Breast epithelium (tissue), 4 donors: ENCODE measurements around the gene FPGS. TPM values are rescaled to one million over a fixed set of nuclear protein-coding genes. Genes with fewer than 3 reads are reported as not detected.

ENCODE experiments used
- DNase-seq, 2 donors: peaks; one replicate each; pipeline ENCODE4 v3.0.0-alpha.2; 2019; ENCODE audit warnings: low spot score in 2 of 2
- H3K27ac ChIP-seq, 2 donors: fragments of 200-600 bp; sonication (generic) in 1 of 2; one replicate each; pipeline ENCODE4 v1.5.1; 2016 to 2019; ENCODE audit warnings: mild to moderate bottlenecking in 1 of 2
- H3K27me3 ChIP-seq, 2 donors: fragments of 200-600 bp; sonication (generic) in 1 of 2; one replicate each; pipeline versions ENCODE4 v1.5.1 to v1.6.0; 2017 to 2019; ENCODE audit warnings: control low read depth in 1 of 2, mild to moderate bottlenecking in 1 of 2
- H3K36me3 ChIP-seq: fragments of 200-600 bp; one replicate; pipeline ENCODE4 v1.5.1; 2019
- H3K4me1 ChIP-seq, 2 donors: fragments of 200-600 bp; sonication (generic); one replicate each; pipeline ENCODE4 v1.5.1; 2016 to 2019; ENCODE audit warnings: control low read depth in 1 of 2
- H3K4me3 ChIP-seq, 3 donors: fragments of 200-600 bp; sonication (generic); 1 replicate in 2 of 3; 2 replicates in 1 of 3; pipeline ENCODE4 v1.5.1; 2016 to 2019; ENCODE audit warnings: mild to moderate bottlenecking in 3 of 3, moderate library complexity in 2 of 3
- H3K9me3 ChIP-seq, 2 donors: fragments of 200-600 bp; sonication (generic) in 1 of 2; one replicate each; pipeline ENCODE4 v1.5.1; 2016 to 2019; ENCODE audit warnings: control low read depth in 1 of 2
- CTCF ChIP-seq, 3 donors: fragments of 450-650 bp; IDR thresholded peaks; one replicate each; pipeline ENCODE4 v1.5.1; 2016 to 2017; ENCODE audit warnings: antibody characterized with exemption in 3 of 3, mild to moderate bottlenecking in 3 of 3, moderate library complexity in 3 of 3
- POLR2A ChIP-seq: fragments of 450-650 bp; IDR thresholded peaks from one replicate; pipeline ENCODE4 v1.6.1; 2016; ENCODE audit warnings: antibody characterized with exemption, mild to moderate bottlenecking, moderate library complexity
- POLR2AphosphoS5 ChIP-seq, 3 donors: sonication (generic); formaldehyde crosslinking; IDR thresholded peaks; one replicate each; pipeline ENCODE4 v1.6.1; 2017; ENCODE audit warnings: antibody characterized with exemption in 3 of 3
- intact Hi-C: fragments of 100-400 bp; cut with DNase I; formaldehyde crosslinking; loops from one replicate; pipeline ENCODE4 v1.15.1; 2023; ENCODE audit warnings: low total_unique reads
- total RNA-seq, 3 donors: library from RNA; depleted of rRNA; stranded (reverse); fragments of >200 nt; gene quantifications; one replicate each; pipeline ENCODE4 v1.1.0, GENCODE V29; 2016

Gene FPGS
- total RNA-seq, 3 donors from 2014 or later: 56.3 to 108 (median 78.6) TPM

- TF ChIP-seq POLR2A (no peak), CTCF (IDR thresholded peaks at IDR 0.05) (peak; percentile 89 to 97 (median 96)), POLR2AphosphoS5 (IDR thresholded peaks at IDR 0.05) (peak; percentile 43 to 58 (median 57))
- no peaks in the 10 kb centered on the region for H3K27me3 ChIP-seq
- DNase-seq: peak; percentile 79 to 88
- peaks cover 2 to 9% of the 10 kb centered on the region in 2 donors for H3K4me1 ChIP-seq
- intact Hi-C loops: loop anchor here (10.0 kb wide), 2 partner anchors 50 to 90 kb away; partner anchors contain the start of genes AK1 and TOR2A
- peak overlapping the region; percentile 92 to 99 for H3K27ac ChIP-seq
- no peaks in the 10 kb centered on the region for H3K9me3 ChIP-seq
- peak overlapping the region; percentile 96 to 99 (median 98) for H3K4me3 ChIP-seq
- H3K36me3 ChIP-seq: peaks cover 18% of the 10 kb centered on the region
These were observed 17.4 kb upstream of the FPGS start for GRCh38 chr9:127785023-127785932.

- intact Hi-C loops: loop anchor here (10.0 kb wide), 2 partner anchors 51 to 89 kb away; partner anchors contain the start of genes AK1 and TOR2A
- Histone ChIP-seq H3K27ac (peak within 1 kb of the TSS; percentile 92 to 99), H3K36me3 (peaks cover 18% of the 10 kb centered on the region), H3K4me3 (peak within 1 kb of the TSS; percentile 96 to 99 (median 98)), H3K9me3 (no peaks in the 10 kb centered on the region), H3K4me1 (peaks cover 2 to 9% of the 10 kb centered on the region in 2 donors), H3K27me3 (no peaks in the 10 kb centered on the region)
- TF ChIP-seq POLR2AphosphoS5 (IDR thresholded peaks at IDR 0.05) (peak; percentile 19 to 83 (median 69)), CTCF (IDR thresholded peaks at IDR 0.05) (no peak)
- peak; percentile 88 to 89 for DNase-seq
These were observed 16.5 kb upstream of the FPGS start, which contains the start of gene CDK9 for GRCh38 chr9:127785933-127786772. CDK9 (plus strand) TSS chr9:127786034; CDS start chr9:127786149, 115 bp downstream.

- peaks cover 18% of the 10 kb centered on the region for H3K36me3 ChIP-seq
- peak overlapping the region; percentile 92 to 99 for H3K27ac ChIP-seq
- intact Hi-C loops: loop anchor here (10.0 kb wide), 2 partner anchors 52 to 88 kb away; partner anchors contain the start of genes AK1 and TOR2A
- no peak for DNase-seq
- no peaks in the 10 kb centered on the region for H3K9me3 ChIP-seq
- no peaks in the 10 kb centered on the region for H3K27me3 ChIP-seq
- TF ChIP-seq POLR2AphosphoS5 (IDR thresholded peaks at IDR 0.05) (no peak), CTCF (IDR thresholded peaks at IDR 0.05) (no peak), POLR2A (no peak)
- peak overlapping the region; percentile 96 to 99 (median 98) for H3K4me3 ChIP-seq
- peaks cover 2 to 9% of the 10 kb centered on the region in 2 donors for H3K4me1 ChIP-seq
These were observed 15.9 kb upstream of the FPGS start for GRCh38 chr9:127786773-127787104.

- Histone ChIP-seq H3K27ac (no peak overlapping the region), H3K27me3 (no peaks in the 10 kb centered on the region), H3K9me3 (no peaks in the 10 kb centered on the region), H3K36me3 (peaks cover 18% of the 10 kb centered on the region), H3K4me3 (no peak overlapping the region), H3K4me1 (peaks cover 2 to 9% of the 10 kb centered on the region in 2 donors)
- intact Hi-C loops: loop anchor here (10.0 kb wide), 2 partner anchors 54 to 86 kb away; partner anchors contain the start of genes AK1 and TOR2A
- TF ChIP-seq CTCF (IDR thresholded peaks at IDR 0.05) (no peak), POLR2A (no peak), POLR2AphosphoS5 (IDR thresholded peaks at IDR 0.05) (no peak)
- no peak for DNase-seq
These were observed 14.2 kb upstream of the FPGS start for GRCh38 chr9:127788337-127789011.
